NB4 (cell line): ENCODE measurements around the gene FBXO34.

ENCODE experiments used
- CTCF ChIP-seq: IDR thresholded peaks from one replicate; pipeline ENCODE4 v1.5.1; 2012; ENCODE audit warnings: low read depth, low read length
- MAX ChIP-seq: IDR thresholded peaks from 2 replicates; pipeline ENCODE4 v1.6.1; 2011; ENCODE audit warnings: low read depth, low read length
- MYC ChIP-seq: IDR thresholded peaks from 2 replicates; pipeline ENCODE4 v1.6.1; 2011; ENCODE audit warnings: low read depth, low read length
- POLR2A ChIP-seq: IDR thresholded peaks from 2 replicates; pipeline ENCODE4 v1.6.1; 2011; ENCODE audit warnings: mild to moderate bottlenecking; ENCODE audit not compliant: insufficient read length; ENCODE audit errors: extremely low read depth

DNA sequence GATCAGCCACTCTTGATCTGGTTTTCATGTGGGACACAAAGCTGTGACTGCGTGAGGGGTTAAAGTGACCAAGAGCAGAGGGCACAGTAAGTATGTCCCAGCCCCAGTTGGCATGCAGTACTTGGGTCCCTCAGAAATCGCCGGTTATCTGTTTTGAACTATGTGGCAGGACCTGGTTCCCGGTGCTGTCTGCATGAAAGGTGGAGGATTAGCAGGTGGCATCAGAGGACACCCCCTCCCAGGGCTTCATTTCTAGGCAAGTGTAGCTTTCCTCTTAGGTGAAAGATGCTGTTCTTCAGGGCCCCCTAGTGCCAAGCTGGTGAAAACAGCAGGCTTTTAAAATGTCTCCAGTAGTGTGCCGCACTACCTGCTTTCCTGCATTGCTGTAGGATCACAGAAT is 83.3 kb downstream of the FBXO34 start:
- TF ChIP-seq POLR2A = no peak
- peak; percentile 67 for TF ChIP-seq CTCF
- no peak for TF ChIP-seq MYC
- 0 out of 2 replicates have a peak, but pooled peaks have one; percentile 10 for TF ChIP-seq MAX
